GM12878 (cell line): ENCODE data around the gene BFSP1. TPM values are rescaled to one million over a fixed set of nuclear protein-coding genes. Genes with fewer than 3 reads are reported as not detected.

Source experiments
- ATAC-seq: fragments of 200-7000 bp; cut with Tn5 transposase; 3 replicates; pipeline ENCODE4 v1.9.1; 2020; ENCODE audit warnings: mild to moderate bottlenecking, moderate library complexity
- BruUV-seq: library from RNA; stranded (reverse); fragments of 400-500 nt; replicated peaks from 2 replicates; lab custom pipeline; 2021; lab: Mats Ljungman, UMichigan
- CTCF ChIA-PET: fragments of 300-600 bp; sonication (Branson Sonifier 250); formaldehyde crosslinking; extraction: SDS; loops from one replicate; lab custom pipeline; 2021; ENCODE audit warnings: inconsistent platforms; lab: Yijun Ruan, JAX
- POLR2A ChIA-PET: fragments of 350-600 bp; formaldehyde crosslinking; extraction: SDS; loops from one replicate; lab custom pipeline; 2021; ENCODE audit warnings: inconsistent platforms; lab: Charles Lee
- RAD21 ChIA-PET: fragments of 300-600 bp; sonication (Branson Sonifier 250); formaldehyde crosslinking; loops from one replicate; lab custom pipeline; 2023; ENCODE audit warnings: antibody characterized with exemption; ENCODE audit not compliant: unreplicated experiment; lab: Charles Lee
- SMC1A ChIA-PET: fragments of 300-600 bp; sonication (Branson Sonifier 250); formaldehyde crosslinking; loops from one replicate; lab custom pipeline; 2023; ENCODE audit not compliant: unreplicated experiment, uncharacterized antibody; lab: Charles Lee
- DNase-seq: peaks from one replicate; pipeline ENCODE4 v3.0.0-alpha.2; 2011; ENCODE audit warnings: low read depth, low spot score
- FAIRE-seq: peaks from 3 replicates; lab custom pipeline; 2011; peaks lifted over from hg19 to GRCh38; lab: Jason Lieb, UNC
- H2AFZ ChIP-seq: 2 replicates; pipeline ENCODE4 v1.6.0; 2011; ENCODE audit warnings: low read depth, low read length, control low read depth; ENCODE audit not compliant: control insufficient read depth
- H3K27ac ChIP-seq: 2 replicates; pipeline ENCODE4 v1.5.1; 2011; ENCODE audit warnings: control low read depth; ENCODE audit not compliant: control insufficient read depth, insufficient read depth
- H3K27me3 ChIP-seq, 2 experiments: replicated peaks in 1 of 2; 2 replicates each; pipeline versions ENCODE4 v1.6.0 to v1.6.1; 2011; ENCODE audit warnings: low read length in 1 of 2; ENCODE audit not compliant: control insufficient read depth in 2 of 2, insufficient read depth in 2 of 2
- H3K36me3 ChIP-seq, 2 experiments: 2 replicates each; pipeline ENCODE4 v1.5.1; 2011; ENCODE audit warnings: low read length in 1 of 2; ENCODE audit not compliant: control insufficient read depth in 2 of 2, insufficient read depth in 2 of 2
- H3K4me1 ChIP-seq: 2 replicates; pipeline ENCODE4 v1.6.1; 2011; ENCODE audit warnings: mild to moderate bottlenecking, low read length, moderate library complexity, mixed read lengths; ENCODE audit not compliant: control insufficient read depth, insufficient read depth
- H3K4me2 ChIP-seq: 2 replicates; pipeline ENCODE4 v1.6.0; 2011; ENCODE audit warnings: control low read depth; ENCODE audit not compliant: control insufficient read depth, insufficient read depth
- H3K4me3 ChIP-seq: fragments of 200-600 bp; sonication (generic); 2 replicates; pipeline ENCODE4 v1.5.1; 2016
- H3K79me2 ChIP-seq: 2 replicates; pipeline ENCODE4 v1.6.0; 2011; ENCODE audit warnings: low read length; ENCODE audit not compliant: control insufficient read depth, insufficient read depth
- H3K9ac ChIP-seq: 2 replicates; pipeline ENCODE4 v1.8.0; 2011; ENCODE audit warnings: low read length, control low read depth, mixed read lengths; ENCODE audit not compliant: control insufficient read depth, insufficient read depth
- H3K9me3 ChIP-seq: replicated peaks from 3 replicates; pipeline ENCODE4 v1.5.1; 2011; ENCODE audit warnings: mild to moderate bottlenecking, low read length; ENCODE audit not compliant: control insufficient read depth, insufficient read depth
- H4K20me1 ChIP-seq: 2 replicates; pipeline ENCODE4 v1.6.0; 2011; ENCODE audit not compliant: control insufficient read depth, insufficient read depth
- ELK1 ChIP-seq: IDR thresholded peaks from 2 replicates; pipeline ENCODE4 v1.6.1; 2012; ENCODE audit warnings: low read depth, low read length, improper control_type of control experiment
- MEF2A ChIP-seq: IDR thresholded peaks from 2 replicates; pipeline ENCODE4 v1.6.1; 2011; ENCODE audit warnings: low read depth, mild to moderate bottlenecking, low read length, moderate library complexity; ENCODE audit not compliant: insufficient read depth
- MYC ChIP-seq: IDR thresholded peaks from 2 replicates; pipeline ENCODE4 v1.6.1; 2011; ENCODE audit warnings: mild to moderate bottlenecking, low read length, moderate library complexity, inconsistent platforms; ENCODE audit not compliant: insufficient read depth, insufficient replicate concordance, insufficient read length, severe bottlenecking
- NR2C2 ChIP-seq: IDR thresholded peaks from 2 replicates; pipeline ENCODE4 v1.6.1; 2011; ENCODE audit warnings: borderline replicate concordance, low read depth; ENCODE audit not compliant: control insufficient read depth, insufficient read length
- POU2F2 ChIP-seq: IDR thresholded peaks from 3 replicates; pipeline ENCODE4 v1.6.1; 2011; ENCODE audit warnings: low read depth, mild to moderate bottlenecking, low read length, borderline replicate concordance
- PRDM15 ChIP-seq: fragments of 450-650 bp; formaldehyde crosslinking; IDR thresholded peaks from 2 replicates; pipeline ENCODE4 v1.4.0; 2020; ENCODE audit warnings: mild to moderate bottlenecking, moderate library complexity
- RB1 ChIP-seq: fragments of 450-650 bp; formaldehyde crosslinking; IDR thresholded peaks from 2 replicates; pipeline ENCODE4 v1.6.1; 2017; ENCODE audit warnings: mild to moderate bottlenecking, borderline replicate concordance
- YBX1 ChIP-seq: fragments of 450-650 bp; IDR thresholded peaks from 2 replicates; pipeline ENCODE4 v1.6.1; 2016; ENCODE audit warnings: antibody characterized with exemption
- ZBTB11 ChIP-seq: fragments of 450-650 bp; formaldehyde crosslinking; IDR thresholded peaks from 2 replicates; pipeline ENCODE4 v1.5.0; 2022; ENCODE audit warnings: mild to moderate bottlenecking, missing genetic modification characterization
- ZNF24 ChIP-seq: fragments of 450-650 bp; IDR thresholded peaks from 2 replicates; pipeline ENCODE4 v1.6.1; 2017; ENCODE audit warnings: antibody characterized with exemption, mild to moderate bottlenecking
- WGBS: methylation state at CpG from one replicate; pipeline ENCODE4 v1.1.6; 2016; ENCODE audit warnings: low lambda C conversion rate; ENCODE audit not compliant: insufficient replicate concordance, insufficient coverage; ENCODE audit errors: missing lambda C conversion rate; 5-methylcytosine and 5-hydroxymethylcytosine counted together
- in situ Hi-C: fragments of 300-500 bp; cut with MboI; formaldehyde crosslinking; loops from 9 replicates; pipeline ENCODE4 v1.14.3; 2018; ENCODE audit warnings: mixed read lengths
- intact Hi-C: fragments of 100-400 bp; cut with micrococcal nuclease; formaldehyde crosslinking; loops from one replicate; pipeline ENCODE4 v1.14.2; 2022; ENCODE audit not compliant: unreplicated experiment
- polyA plus RNA-seq, 11 experiments: library from polyadenylated mRNA; depleted of rRNA in 4 of 11; unstranded in 6 of 11; stranded (reverse) in 5 of 11; fragments of >200 nt; fragmentation: Nextera tagmentation in 4 of 11; fragmentation: Illumina TruSeq in 1 of 11; extraction: Ambion mirVana in 4 of 11; extraction: Trizol in 1 of 11; gene quantifications; 1 replicate in 1 of 11; 2 replicates in 10 of 11; pipeline versions ENCODE4 v1.2.1 to v1.2.3, GENCODE V29; 2011 to 2016; ENCODE audit warnings: inconsistent platforms in 2 of 11, missing spikeins in 2 of 11, low read depth in 1 of 11
- total RNA-seq, 4 experiments: library from RNA; depleted of rRNA in 3 of 4; stranded (reverse); fragments of >200 nt in 3 of 4; fragmentation: Illumina TruSeq in 1 of 4; extraction: Trizol in 1 of 4; gene quantifications; 2 replicates each; pipeline versions ENCODE4 v1.2.1 to v1.2.3, GENCODE V29; 2013 to 2021
- TF ChIP-seq, protein P1 (sequence below): IDR thresholded peaks from 2 replicates; pipeline ENCODE4 v1.6.1; 2012; ENCODE audit warnings: low read depth, low read length, improper control_type of control experiment

BFSP1 gene
- total and polyA plus RNA-seq, 10 of the 15 experiments (the other 5 are each of a cell fraction or from before 2014, with no cell fraction given) = 0.06 to 0.22 (median 0.11) TPM; not detected in 3

DNA sequence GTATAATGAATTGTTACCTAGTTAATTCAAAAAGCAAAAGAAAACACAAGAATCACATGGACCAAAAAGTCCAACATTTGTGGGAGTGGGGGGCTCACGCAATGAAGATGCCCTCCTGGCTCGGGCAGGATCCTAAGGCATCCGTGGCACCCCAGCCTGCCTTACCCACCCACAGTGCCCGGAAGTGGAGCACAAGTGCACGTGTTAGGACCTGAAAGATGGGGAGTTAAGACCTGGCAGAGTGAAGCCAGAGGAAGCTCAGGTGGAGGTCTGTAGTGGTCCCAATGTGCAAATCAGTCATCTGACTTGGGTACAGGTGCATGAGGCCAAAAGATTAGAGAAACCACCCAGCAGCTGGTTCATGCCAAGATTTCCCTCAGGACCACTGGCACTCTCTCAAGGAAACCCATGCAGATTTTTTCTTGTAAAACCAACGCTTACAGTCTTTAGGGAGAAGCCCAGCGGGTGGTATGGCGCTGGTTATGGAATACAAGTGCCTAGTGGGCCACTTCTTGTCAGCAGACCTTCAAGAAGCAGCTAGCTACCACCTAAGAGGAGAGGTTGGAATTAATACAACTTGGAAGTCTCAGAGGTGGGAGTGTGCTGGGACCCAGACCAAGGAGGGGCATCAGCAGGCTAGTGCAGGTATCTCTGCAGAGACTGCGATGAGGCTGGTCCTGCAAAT lies 42.1 kb downstream of the BFSP1 start (continued):
- TF ChIP-seq PRDM15 (CRISPR knock-in tag) = no peak
- no peak for TF ChIP-seq ELK1

- in situ Hi-C loops = no loop called here
- WGBS = 49% methylated on average over 2 of the region's 2 CpGs
- RAD21 ChIA-PET = no interaction called here
Observed at GRCh38 chr20:17485017-17485416, 46.2 kb downstream of the BFSP1 start.

More at GRCh38 chr20:17485017-17485416, 46.2 kb downstream of the BFSP1 start:
- Histone ChIP-seq H3K27ac (no peak overlapping the region), H3K9ac (no peak overlapping the region), H3K79me2 (no peaks in the 10 kb centered on the region), H2AFZ (no peak overlapping the region), H3K9me3 (no peaks in the 10 kb centered on the region), H3K4me1 (no peaks in the 10 kb centered on the region), H3K4me3 (no peak overlapping the region), H3K27me3 (peaks cover 1 to 2% of the 10 kb centered on the region in 2 experiments; a peak in 3 of 4 replicates), H3K4me2 (no peak overlapping the region), H4K20me1 (no peaks in the 10 kb centered on the region), H3K36me3 (no peaks in the 10 kb centered on the region)
- ChIA-PET CTCF (no interaction called here), SMC1A (no interaction called here), POLR2A (no interaction called here)
- BruUV-seq = no TSS peak
- DNase-seq (no peak), ATAC-seq (no peak), FAIRE-seq (no peak)
- intact Hi-C loops = no loop called here
- TF ChIP-seq RB1 (no peak), ZNF24 (no peak), MEF2A (no peak), POU2F2 (no peak), MYC (no peak), NR2C2 (no peak), ZBTB11 (CRISPR knock-in tag) (no peak), YBX1 (no peak)
- TF ChIP-seq, protein P1, sequence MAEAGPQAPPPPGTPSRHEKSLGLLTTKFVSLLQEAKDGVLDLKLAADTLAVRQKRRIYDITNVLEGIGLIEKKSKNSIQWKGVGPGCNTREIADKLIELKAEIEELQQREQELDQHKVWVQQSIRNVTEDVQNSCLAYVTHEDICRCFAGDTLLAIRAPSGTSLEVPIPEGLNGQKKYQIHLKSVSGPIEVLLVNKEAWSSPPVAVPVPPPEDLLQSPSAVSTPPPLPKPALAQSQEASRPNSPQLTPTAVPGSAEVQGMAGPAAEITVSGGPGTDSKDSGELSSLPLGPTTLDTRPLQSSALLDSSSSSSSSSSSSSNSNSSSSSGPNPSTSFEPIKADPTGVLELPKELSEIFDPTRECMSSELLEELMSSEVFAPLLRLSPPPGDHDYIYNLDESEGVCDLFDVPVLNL = no peak
